SK-N-SH treated with all-trans-retinoic acid at 6 μM for 48 hours (cell line): Measurements from ENCODE around the gene SELENOK.

ENCODE experiments used
- ARNTL ChIP-seq: fragments of 450-650 bp; formaldehyde crosslinking; IDR thresholded peaks from 2 replicates; pipeline ENCODE4 v1.5.0; 2020; ENCODE audit warnings: low read depth, mild to moderate bottlenecking, moderate library complexity, borderline replicate concordance
- CREB5 ChIP-seq: fragments of 250-450 bp; sonication (Bioruptor Pico); IDR thresholded peaks from 2 replicates; pipeline ENCODE4 v1.5.1; 2020; ENCODE audit warnings: low read depth, mild to moderate bottlenecking, moderate library complexity
- CSDC2 ChIP-seq: fragments of 250-450 bp; sonication (Bioruptor Pico); IDR thresholded peaks from 2 replicates; pipeline ENCODE4 v1.5.0; 2020; ENCODE audit warnings: mild to moderate bottlenecking, moderate library complexity
- CSRNP3 ChIP-seq: fragments of 250-450 bp; sonication (Bioruptor Pico); IDR thresholded peaks from 2 replicates; pipeline ENCODE4 v1.5.1; 2021; ENCODE audit warnings: mild to moderate bottlenecking, moderate library complexity
- ZFP3 ChIP-seq: fragments of 250-450 bp; sonication (Bioruptor Pico); IDR thresholded peaks from 2 replicates; pipeline ENCODE4 v1.5.0; 2020; ENCODE audit warnings: mild to moderate bottlenecking, moderate library complexity
- ZFP30 ChIP-seq: fragments of 450-650 bp; formaldehyde crosslinking; IDR thresholded peaks from 2 replicates; pipeline ENCODE4 v1.5.0; 2022; ENCODE audit warnings: mild to moderate bottlenecking, moderate library complexity
- ZNF565 ChIP-seq: fragments of 450-650 bp; formaldehyde crosslinking; conservative IDR thresholded peaks from 2 replicates; pipeline ENCODE4 v1.5.0; 2020; ENCODE audit warnings: low read depth, mild to moderate bottlenecking, moderate library complexity
- ZNF70 ChIP-seq: fragments of 450-650 bp; formaldehyde crosslinking; IDR thresholded peaks from 2 replicates; pipeline ENCODE4 v1.5.0; 2020; ENCODE audit warnings: mild to moderate bottlenecking, moderate library complexity
- ZNF8 ChIP-seq: fragments of 450-650 bp; formaldehyde crosslinking; IDR thresholded peaks from 2 replicates; pipeline ENCODE4 v1.5.0; 2020; ENCODE audit warnings: mild to moderate bottlenecking, moderate library complexity

- TF ChIP-seq CREB5 (CRISPR knock-in tag) (no peak), ARNTL (CRISPR knock-in tag) (no peak), CSDC2 (CRISPR knock-in tag) (no peak), ZFP3 (no peak), ZNF8 (CRISPR knock-in tag) (no peak), CSRNP3 (CRISPR knock-in tag) (no peak), ZNF565 (CRISPR knock-in tag) (no peak), ZFP30 (no peak), ZNF70 (CRISPR knock-in tag) (no peak)
These were observed 55.4 kb downstream of the SELENOK start for GRCh38 chr3:53836084-53836872.
